Measurements from ENCODE around the gene ERICH3. TPM values are rescaled to one million over a fixed set of nuclear protein-coding genes. Genes with fewer than 3 reads are reported as not detected.

ERICH3 gene
- total and polyA plus RNA-seq, 10 of the 15 experiments (the other 5 are each of a cell fraction or from before 2014, with no cell fraction given): 0.03 to 0.09 (median 0.08) TPM; not detected in 7

DNA sequence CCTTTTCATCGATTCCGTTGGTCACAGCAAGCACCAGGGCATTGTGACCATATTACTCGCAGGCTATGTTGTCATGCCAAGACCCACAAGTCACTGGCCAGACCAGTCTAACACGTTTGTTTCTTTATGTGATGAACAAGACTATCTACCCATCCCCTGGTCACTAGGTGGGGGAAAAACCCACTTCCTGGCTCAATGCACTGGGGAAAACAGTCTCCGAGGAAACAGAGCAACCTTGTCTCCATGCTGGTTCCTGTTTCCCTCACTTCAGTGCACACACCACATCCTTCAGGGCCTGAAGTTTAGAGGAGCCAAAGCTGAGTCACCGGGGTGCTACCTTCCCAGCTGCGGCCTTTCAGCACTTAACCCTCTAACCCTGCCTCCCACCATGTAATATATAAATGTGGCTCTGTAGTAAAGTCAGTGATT lies 20.9 kb downstream of the ERICH3 start (continued):
- TF ChIP-seq BHLHE40 (IDR thresholded peaks at IDR 0.05; ENCODE audit: borderline replicate concordance in 1 of 2, low read depth in 2 of 2, low read length in 1 of 2): peak in 1 of 2 experiments; percentile 16; a peak in 1 of 4 replicates
- 0 out of 2 replicates have a peak, but pooled peaks have one; percentile 6 for TF ChIP-seq MEF2A (IDR thresholded peaks at IDR 0.05; ENCODE audit: insufficient read depth, low read depth, low read length)
- no peak for TF ChIP-seq POU2F2 (IDR thresholded peaks at IDR 0.05; ENCODE audit: borderline replicate concordance, low read depth, low read length)
- TF ChIP-seq HCFC1 (IDR thresholded peaks at IDR 0.05; ENCODE audit: low read length): no peak
- TF ChIP-seq BACH1 (IDR thresholded peaks at IDR 0.05; ENCODE audit: borderline replicate concordance): no peak
- TF ChIP-seq TCF7 (IDR thresholded peaks at IDR 0.05; ENCODE audit: borderline replicate concordance): no peak
- no peak for TF ChIP-seq SREBF2 (IDR thresholded peaks at IDR 0.05; ENCODE audit: low read length)
- TF ChIP-seq, protein P1, sequence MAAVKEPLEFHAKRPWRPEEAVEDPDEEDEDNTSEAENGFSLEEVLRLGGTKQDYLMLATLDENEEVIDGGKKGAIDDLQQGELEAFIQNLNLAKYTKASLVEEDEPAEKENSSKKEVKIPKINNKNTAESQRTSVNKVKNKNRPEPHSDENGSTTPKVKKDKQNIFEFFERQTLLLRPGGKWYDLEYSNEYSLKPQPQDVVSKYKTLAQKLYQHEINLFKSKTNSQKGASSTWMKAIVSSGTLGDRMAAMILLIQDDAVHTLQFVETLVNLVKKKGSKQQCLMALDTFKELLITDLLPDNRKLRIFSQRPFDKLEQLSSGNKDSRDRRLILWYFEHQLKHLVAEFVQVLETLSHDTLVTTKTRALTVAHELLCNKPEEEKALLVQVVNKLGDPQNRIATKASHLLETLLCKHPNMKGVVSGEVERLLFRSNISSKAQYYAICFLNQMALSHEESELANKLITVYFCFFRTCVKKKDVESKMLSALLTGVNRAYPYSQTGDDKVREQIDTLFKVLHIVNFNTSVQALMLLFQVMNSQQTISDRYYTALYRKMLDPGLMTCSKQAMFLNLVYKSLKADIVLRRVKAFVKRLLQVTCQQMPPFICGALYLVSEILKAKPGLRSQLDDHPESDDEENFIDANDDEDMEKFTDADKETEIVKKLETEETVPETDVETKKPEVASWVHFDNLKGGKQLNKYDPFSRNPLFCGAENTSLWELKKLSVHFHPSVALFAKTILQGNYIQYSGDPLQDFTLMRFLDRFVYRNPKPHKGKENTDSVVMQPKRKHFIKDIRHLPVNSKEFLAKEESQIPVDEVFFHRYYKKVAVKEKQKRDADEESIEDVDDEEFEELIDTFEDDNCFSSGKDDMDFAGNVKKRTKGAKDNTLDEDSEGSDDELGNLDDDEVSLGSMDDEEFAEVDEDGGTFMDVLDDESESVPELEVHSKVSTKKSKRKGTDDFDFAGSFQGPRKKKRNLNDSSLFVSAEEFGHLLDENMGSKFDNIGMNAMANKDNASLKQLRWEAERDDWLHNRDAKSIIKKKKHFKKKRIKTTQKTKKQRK (IDR thresholded peaks at IDR 0.05; ENCODE audit: low read depth, low read length): no peak
- TF ChIP-seq, protein P2, sequence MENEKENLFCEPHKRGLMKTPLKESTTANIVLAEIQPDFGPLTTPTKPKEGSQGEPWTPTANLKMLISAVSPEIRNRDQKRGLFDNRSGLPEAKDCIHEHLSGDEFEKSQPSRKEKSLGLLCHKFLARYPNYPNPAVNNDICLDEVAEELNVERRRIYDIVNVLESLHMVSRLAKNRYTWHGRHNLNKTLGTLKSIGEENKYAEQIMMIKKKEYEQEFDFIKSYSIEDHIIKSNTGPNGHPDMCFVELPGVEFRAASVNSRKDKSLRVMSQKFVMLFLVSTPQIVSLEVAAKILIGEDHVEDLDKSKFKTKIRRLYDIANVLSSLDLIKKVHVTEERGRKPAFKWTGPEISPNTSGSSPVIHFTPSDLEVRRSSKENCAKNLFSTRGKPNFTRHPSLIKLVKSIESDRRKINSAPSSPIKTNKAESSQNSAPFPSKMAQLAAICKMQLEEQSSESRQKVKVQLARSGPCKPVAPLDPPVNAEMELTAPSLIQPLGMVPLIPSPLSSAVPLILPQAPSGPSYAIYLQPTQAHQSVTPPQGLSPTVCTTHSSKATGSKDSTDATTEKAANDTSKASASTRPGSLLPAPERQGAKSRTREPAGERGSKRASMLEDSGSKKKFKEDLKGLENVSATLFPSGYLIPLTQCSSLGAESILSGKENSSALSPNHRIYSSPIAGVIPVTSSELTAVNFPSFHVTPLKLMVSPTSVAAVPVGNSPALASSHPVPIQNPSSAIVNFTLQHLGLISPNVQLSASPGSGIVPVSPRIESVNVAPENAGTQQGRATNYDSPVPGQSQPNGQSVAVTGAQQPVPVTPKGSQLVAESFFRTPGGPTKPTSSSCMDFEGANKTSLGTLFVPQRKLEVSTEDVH (IDR thresholded peaks at IDR 0.05; ENCODE audit: low read depth, partially characterized antibody): no peak
- peak; percentile 64 for TF ChIP-seq MEF2B (IDR thresholded peaks at IDR 0.05; ENCODE audit: partially characterized antibody, poor library complexity, severe bottlenecking)
- no peak for TF ChIP-seq MYB (IDR thresholded peaks at IDR 0.05; ENCODE audit: borderline replicate concordance, low read depth, low read length)
- TF ChIP-seq, protein P3, sequence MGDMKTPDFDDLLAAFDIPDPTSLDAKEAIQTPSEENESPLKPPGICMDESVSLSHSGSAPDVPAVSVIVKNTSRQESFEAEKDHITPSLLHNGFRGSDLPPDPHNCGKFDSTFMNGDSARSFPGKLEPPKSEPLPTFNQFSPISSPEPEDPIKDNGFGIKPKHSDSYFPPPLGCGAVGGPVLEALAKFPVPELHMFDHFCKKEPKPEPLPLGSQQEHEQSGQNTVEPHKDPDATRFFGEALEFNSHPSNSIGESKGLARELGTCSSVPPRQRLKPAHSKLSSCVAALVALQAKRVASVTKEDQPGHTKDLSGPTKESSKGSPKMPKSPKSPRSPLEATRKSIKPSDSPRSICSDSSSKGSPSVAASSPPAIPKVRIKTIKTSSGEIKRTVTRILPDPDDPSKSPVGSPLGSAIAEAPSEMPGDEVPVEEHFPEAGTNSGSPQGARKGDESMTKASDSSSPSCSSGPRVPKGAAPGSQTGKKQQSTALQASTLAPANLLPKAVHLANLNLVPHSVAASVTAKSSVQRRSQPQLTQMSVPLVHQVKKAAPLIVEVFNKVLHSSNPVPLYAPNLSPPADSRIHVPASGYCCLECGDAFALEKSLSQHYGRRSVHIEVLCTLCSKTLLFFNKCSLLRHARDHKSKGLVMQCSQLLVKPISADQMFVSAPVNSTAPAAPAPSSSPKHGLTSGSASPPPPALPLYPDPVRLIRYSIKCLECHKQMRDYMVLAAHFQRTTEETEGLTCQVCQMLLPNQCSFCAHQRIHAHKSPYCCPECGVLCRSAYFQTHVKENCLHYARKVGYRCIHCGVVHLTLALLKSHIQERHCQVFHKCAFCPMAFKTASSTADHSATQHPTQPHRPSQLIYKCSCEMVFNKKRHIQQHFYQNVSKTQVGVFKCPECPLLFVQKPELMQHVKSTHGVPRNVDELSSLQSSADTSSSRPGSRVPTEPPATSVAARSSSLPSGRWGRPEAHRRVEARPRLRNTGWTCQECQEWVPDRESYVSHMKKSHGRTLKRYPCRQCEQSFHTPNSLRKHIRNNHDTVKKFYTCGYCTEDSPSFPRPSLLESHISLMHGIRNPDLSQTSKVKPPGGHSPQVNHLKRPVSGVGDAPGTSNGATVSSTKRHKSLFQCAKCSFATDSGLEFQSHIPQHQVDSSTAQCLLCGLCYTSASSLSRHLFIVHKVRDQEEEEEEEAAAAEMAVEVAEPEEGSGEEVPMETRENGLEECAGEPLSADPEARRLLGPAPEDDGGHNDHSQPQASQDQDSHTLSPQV (IDR thresholded peaks at IDR 0.05): no peak
- 0 out of 2 replicates have a peak, but pooled peaks have one; percentile 31 for TF ChIP-seq FOXM1 (IDR thresholded peaks at IDR 0.05; ENCODE audit: low read depth, low read length)
- TF ChIP-seq, protein P4, sequence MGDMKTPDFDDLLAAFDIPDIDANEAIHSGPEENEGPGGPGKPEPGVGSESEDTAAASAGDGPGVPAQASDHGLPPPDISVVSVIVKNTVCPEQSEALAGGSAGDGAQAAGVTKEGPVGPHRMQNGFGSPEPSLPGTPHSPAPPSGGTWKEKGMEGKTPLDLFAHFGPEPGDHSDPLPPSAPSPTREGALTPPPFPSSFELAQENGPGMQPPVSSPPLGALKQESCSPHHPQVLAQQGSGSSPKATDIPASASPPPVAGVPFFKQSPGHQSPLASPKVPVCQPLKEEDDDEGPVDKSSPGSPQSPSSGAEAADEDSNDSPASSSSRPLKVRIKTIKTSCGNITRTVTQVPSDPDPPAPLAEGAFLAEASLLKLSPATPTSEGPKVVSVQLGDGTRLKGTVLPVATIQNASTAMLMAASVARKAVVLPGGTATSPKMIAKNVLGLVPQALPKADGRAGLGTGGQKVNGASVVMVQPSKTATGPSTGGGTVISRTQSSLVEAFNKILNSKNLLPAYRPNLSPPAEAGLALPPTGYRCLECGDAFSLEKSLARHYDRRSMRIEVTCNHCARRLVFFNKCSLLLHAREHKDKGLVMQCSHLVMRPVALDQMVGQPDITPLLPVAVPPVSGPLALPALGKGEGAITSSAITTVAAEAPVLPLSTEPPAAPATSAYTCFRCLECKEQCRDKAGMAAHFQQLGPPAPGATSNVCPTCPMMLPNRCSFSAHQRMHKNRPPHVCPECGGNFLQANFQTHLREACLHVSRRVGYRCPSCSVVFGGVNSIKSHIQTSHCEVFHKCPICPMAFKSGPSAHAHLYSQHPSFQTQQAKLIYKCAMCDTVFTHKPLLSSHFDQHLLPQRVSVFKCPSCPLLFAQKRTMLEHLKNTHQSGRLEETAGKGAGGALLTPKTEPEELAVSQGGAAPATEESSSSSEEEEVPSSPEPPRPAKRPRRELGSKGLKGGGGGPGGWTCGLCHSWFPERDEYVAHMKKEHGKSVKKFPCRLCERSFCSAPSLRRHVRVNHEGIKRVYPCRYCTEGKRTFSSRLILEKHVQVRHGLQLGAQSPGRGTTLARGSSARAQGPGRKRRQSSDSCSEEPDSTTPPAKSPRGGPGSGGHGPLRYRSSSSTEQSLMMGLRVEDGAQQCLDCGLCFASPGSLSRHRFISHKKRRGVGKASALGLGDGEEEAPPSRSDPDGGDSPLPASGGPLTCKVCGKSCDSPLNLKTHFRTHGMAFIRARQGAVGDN (IDR thresholded peaks at IDR 0.05): no peak
- no peak for TF ChIP-seq POLR2AphosphoS2 (IDR thresholded peaks at IDR 0.05; ENCODE audit: low read depth, low read length)
